Transverse colon (tissue), 4 donors: ENCODE results near the gene GTF3C5. TPM values are rescaled to one million over a fixed set of nuclear protein-coding genes. Genes with fewer than 3 reads are reported as not detected.
"Not testable (repeated sequence)": the region's sequence is repeated elsewhere in the genome, so short reads cannot be mapped to it uniquely, and the experiment has no call there.

Source experiments
- DNase-seq: peaks from one replicate; pipeline ENCODE4 v3.0.0-alpha.2; 2019
- H3K27ac ChIP-seq, 4 donors: fragments of 200-600 bp; sonication (generic); 2 replicates each; pipeline ENCODE4 v1.5.1; 2016 to 2018; ENCODE audit warnings: inconsistent platforms in 4 of 4
- H3K27me3 ChIP-seq: fragments of 200-600 bp; sonication (generic); 2 replicates; pipeline ENCODE4 v1.5.1; 2017; ENCODE audit warnings: inconsistent platforms
- H3K36me3 ChIP-seq, 4 donors: fragments of 200-600 bp; sonication (generic); 2 replicates each; pipeline ENCODE4 v1.5.1; 2017 to 2019; ENCODE audit warnings: inconsistent platforms in 4 of 4
- H3K4me1 ChIP-seq, 4 donors: fragments of 200-600 bp; sonication (generic); 2 replicates each; pipeline ENCODE4 v1.5.1; 2017 to 2020; ENCODE audit warnings: inconsistent platforms in 4 of 4
- H3K4me3 ChIP-seq, 4 donors: fragments of 200-600 bp; sonication (generic); 1 replicate in 1 of 4; 2 replicates in 3 of 4; pipeline versions ENCODE4 v1.5.1 to v1.6.1; 2017 to 2019; ENCODE audit warnings: inconsistent platforms in 4 of 4
- H3K9me3 ChIP-seq, 2 donors: fragments of 200-600 bp; sonication (generic); 2 replicates each; pipeline ENCODE4 v1.5.1; 2017 to 2019; ENCODE audit warnings: inconsistent platforms in 2 of 2
- CTCF ChIP-seq, 5 experiments: fragments of 200-600 bp in 3 of 5; fragments of 450-650 bp in 2 of 5; sonication (generic) in 3 of 5; IDR thresholded peaks; 1 replicate in 2 of 5; 2 replicates in 3 of 5; pipeline ENCODE4 v1.5.1; 2016 to 2017; ENCODE audit warnings: antibody characterized with exemption in 5 of 5, inconsistent platforms in 3 of 5, mild to moderate bottlenecking in 2 of 5, moderate library complexity in 1 of 5
- EP300 ChIP-seq: sonication (generic); formaldehyde crosslinking; IDR thresholded peaks from one replicate; pipeline ENCODE4 v1.6.1; 2017; ENCODE audit warnings: antibody characterized with exemption, low read depth
- POLR2A ChIP-seq: fragments of 450-650 bp; IDR thresholded peaks from one replicate; pipeline ENCODE4 v1.6.1; 2016; ENCODE audit warnings: antibody characterized with exemption, mild to moderate bottlenecking, moderate library complexity
- POLR2AphosphoS5 ChIP-seq, 3 donors: sonication (generic); formaldehyde crosslinking; IDR thresholded peaks; one replicate each; pipeline ENCODE4 v1.6.1; 2016; ENCODE audit warnings: antibody characterized with exemption in 3 of 3
- WGBS, 2 donors: methylation state at CpG; one replicate each; pipeline ENCODE4 v1.1.5; 2018; ENCODE audit warnings: low coverage in 1 of 2; 5-methylcytosine and 5-hydroxymethylcytosine counted together
- in situ Hi-C, 4 donors: fragments of 200-750 bp; cut with MboI; loops; one replicate each; pipeline versions ENCODE4 v1.15.0 to v1.15.1; 2017; ENCODE audit warnings: low sequenced_read_pairs in 3 of 4, low pct_ligation_motif_present in 1 of 4, low pct_unique_long_range_greater_than_20kb in 1 of 4
- intact Hi-C: fragments of 100-400 bp; cut with DNase I; formaldehyde crosslinking; loops from one replicate; pipeline ENCODE4 v1.15.1; 2023; ENCODE audit warnings: low total_unique reads
- total RNA-seq, 4 donors: library from RNA; depleted of rRNA; stranded (reverse); fragments of >200 nt; gene quantifications; one replicate each; pipeline ENCODE4 v1.1.0, GENCODE V29; 2016

GTF3C5 gene
- total RNA-seq, 4 donors from 2014 or later = 44.5 to 56.9 (median 50.2) TPM

- in situ Hi-C loops = no loop called here
- TF ChIP-seq CTCF (IDR thresholded peaks at IDR 0.05) (no peak), POLR2A (no peak), EP300 (no peak), POLR2AphosphoS5 (IDR thresholded peaks at IDR 0.05) (no peak)
- H3K4me3 ChIP-seq = no peak overlapping the region
- WGBS, 2 donors = 79% methylated on average over 6 of the region's 6 CpGs; no CpG with 5 or more reads in 1 of the 2 donors
- H3K4me1 ChIP-seq = peaks cover 0 to 5% (median 0%) of the 10 kb centered on the region in 4 donors
- DNase-seq = no peak
- intact Hi-C loops = no loop called here
- peaks cover 78% of the 10 kb centered on the region for H3K27me3 ChIP-seq
- no peaks in the 10 kb centered on the region for H3K9me3 ChIP-seq
- no peaks in the 10 kb centered on the region for H3K36me3 ChIP-seq
- H3K27ac ChIP-seq = no peak overlapping the region
Measured at GRCh38 chr9:132995121-132995420, 35.7 kb upstream of the GTF3C5 start.

- H3K4me1 ChIP-seq = peaks cover 0 to 5% (median 0%) of the 10 kb centered on the region in 4 donors
- TF ChIP-seq POLR2A = no peak
- TF ChIP-seq EP300 = no peak
- no peak for TF ChIP-seq CTCF (IDR thresholded peaks at IDR 0.05)
- no peak for TF ChIP-seq POLR2AphosphoS5 (IDR thresholded peaks at IDR 0.05)
- no peak overlapping the region for H3K4me3 ChIP-seq
- no peak for DNase-seq
- intact Hi-C loops (no loop called here), in situ Hi-C loops (no loop called here)
- no peaks in the 10 kb centered on the region for H3K36me3 ChIP-seq
- no peak overlapping the region for H3K27ac ChIP-seq
- H3K9me3 ChIP-seq = no peaks in the 10 kb centered on the region
- peaks cover 83% of the 10 kb centered on the region for H3K27me3 ChIP-seq
- 65 to 81% methylated on average over 4 to 8 of the region's 8 CpGs for WGBS, 2 donors
Measured at GRCh38 chr9:132995879-132996278, 34.9 kb upstream of the GTF3C5 start.

GRCh38 chr9:132996526-132996925, 34.3 kb upstream of the GTF3C5 start:
- TF ChIP-seq POLR2A = no peak
- Histone ChIP-seq H3K27me3 (peaks cover 83% of the 10 kb centered on the region), H3K36me3 (no peaks in the 10 kb centered on the region), H3K4me1 (peaks cover 0 to 5% (median 0%) of the 10 kb centered on the region in 4 donors), H3K4me3 (no peak overlapping the region), H3K27ac (no peak overlapping the region), H3K9me3 (no peaks in the 10 kb centered on the region)
- no peak for DNase-seq
- 68 to 70% methylated on average over 2 to 13 of the region's 13 CpGs for WGBS, 2 donors
- in situ Hi-C loops = no loop called here
- intact Hi-C loops = no loop called here

GRCh38 chr9:132997591-132997990, 33.2 kb upstream of the GTF3C5 start:
- Histone ChIP-seq H3K36me3 (no peaks in the 10 kb centered on the region), H3K4me3 (no peak overlapping the region), H3K27me3 (peaks cover 83% of the 10 kb centered on the region), H3K27ac (no peak overlapping the region), H3K9me3 (no peaks in the 10 kb centered on the region), H3K4me1 (peaks cover 0 to 5% (median 0%) of the 10 kb centered on the region in 4 donors)
- intact Hi-C loops (no loop called here), in situ Hi-C loops (no loop called here)
- no peak for DNase-seq
- WGBS, 2 donors = 61 to 82% methylated on average over 2 to 4 of the region's 4 CpGs
- no peak for TF ChIP-seq CTCF (IDR thresholded peaks at IDR 0.05)
- no peak for TF ChIP-seq POLR2AphosphoS5 (IDR thresholded peaks at IDR 0.05)
- no peak for TF ChIP-seq POLR2A
- no peak for TF ChIP-seq EP300

GRCh38 chr9:132998221-132998620, 32.6 kb upstream of the GTF3C5 start:
- DNase-seq, H3K36me3 ChIP-seq, H3K4me3 ChIP-seq, H3K4me1 ChIP-seq, H3K9me3 ChIP-seq, H3K27ac ChIP-seq, in situ Hi-C loops, intact Hi-C loops: not testable (repeated sequence)
- 79 to 82% methylated on average over 3 of the region's 4 CpGs for WGBS, 2 donors
- peaks cover 83% of the 10 kb centered on the region for H3K27me3 ChIP-seq
